ENCODE results near the gene VEGFA.

The VEGFA gene

GRCh38 chr6:43799551-43800297, 29.7 kb downstream of the VEGFA start:
- no peak for TF ChIP-seq ZFX (IDR thresholded peaks at IDR 0.05)
- no peak for TF ChIP-seq CTCF (conservative IDR thresholded peaks at IDR 0.05)
- peak overlapping the region; percentile 76 for H3K27ac ChIP-seq

DNA sequence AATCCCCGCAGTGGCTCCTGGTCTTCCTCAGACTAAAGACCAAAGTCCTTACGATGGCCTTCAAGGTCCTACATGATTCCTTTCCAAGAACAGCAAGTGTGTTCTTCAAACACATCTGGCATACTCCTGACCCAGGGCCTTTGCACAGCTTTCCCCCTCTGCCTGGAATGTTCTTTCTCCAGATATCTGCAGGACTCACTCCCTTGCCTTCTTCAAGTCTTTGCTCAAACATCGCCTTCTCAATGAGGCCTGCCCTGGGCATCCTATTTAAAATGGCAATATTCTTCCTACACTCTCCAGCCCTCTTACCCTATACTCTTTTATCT, 30.2 kb downstream of the VEGFA start:
- TF ChIP-seq ZFX (IDR thresholded peaks at IDR 0.05) (no peak), CTCF (conservative IDR thresholded peaks at IDR 0.05) (no peak)
- H3K27ac ChIP-seq, result peak overlapping the region; percentile 76; the same call in 1 of the 2 replicates

DNA sequence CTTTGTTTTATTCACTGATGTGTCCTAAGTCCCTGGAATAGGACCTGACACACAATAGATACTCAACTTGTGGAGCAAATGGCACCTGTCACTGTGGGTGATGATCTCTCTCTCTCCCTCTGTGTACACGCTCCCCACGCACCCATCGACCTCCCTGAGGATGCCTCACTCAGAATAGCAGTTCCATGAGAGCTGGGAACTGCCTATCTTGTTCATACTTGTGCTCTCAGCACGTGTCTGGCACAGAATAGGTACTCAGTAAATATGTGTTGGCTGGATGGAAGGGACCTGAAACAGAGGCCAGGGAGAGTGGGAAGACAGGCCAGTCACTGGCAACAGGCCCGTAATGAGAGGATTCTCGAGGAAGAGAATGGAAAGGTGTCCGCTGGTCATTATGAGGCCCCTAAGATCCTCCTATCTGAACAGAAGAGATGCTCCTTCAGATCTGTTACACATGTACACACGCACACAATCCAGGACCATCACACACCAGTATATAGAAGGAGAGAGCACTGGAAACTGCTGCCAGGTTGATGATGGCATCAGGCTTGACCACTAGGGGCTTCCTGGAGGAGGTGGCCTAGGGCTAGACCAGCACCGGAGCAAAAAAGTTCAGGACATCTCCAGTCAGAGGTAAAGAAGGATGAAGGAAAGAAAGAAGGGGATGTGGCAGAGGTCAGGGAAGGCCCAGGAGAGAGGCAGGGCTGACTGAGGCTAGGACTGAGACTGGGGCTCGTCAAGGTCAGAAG, 30.9 kb downstream of the VEGFA start:
- no peak for TF ChIP-seq CTCF (conservative IDR thresholded peaks at IDR 0.05)
- no peak for TF ChIP-seq ZFX (IDR thresholded peaks at IDR 0.05)

DNA sequence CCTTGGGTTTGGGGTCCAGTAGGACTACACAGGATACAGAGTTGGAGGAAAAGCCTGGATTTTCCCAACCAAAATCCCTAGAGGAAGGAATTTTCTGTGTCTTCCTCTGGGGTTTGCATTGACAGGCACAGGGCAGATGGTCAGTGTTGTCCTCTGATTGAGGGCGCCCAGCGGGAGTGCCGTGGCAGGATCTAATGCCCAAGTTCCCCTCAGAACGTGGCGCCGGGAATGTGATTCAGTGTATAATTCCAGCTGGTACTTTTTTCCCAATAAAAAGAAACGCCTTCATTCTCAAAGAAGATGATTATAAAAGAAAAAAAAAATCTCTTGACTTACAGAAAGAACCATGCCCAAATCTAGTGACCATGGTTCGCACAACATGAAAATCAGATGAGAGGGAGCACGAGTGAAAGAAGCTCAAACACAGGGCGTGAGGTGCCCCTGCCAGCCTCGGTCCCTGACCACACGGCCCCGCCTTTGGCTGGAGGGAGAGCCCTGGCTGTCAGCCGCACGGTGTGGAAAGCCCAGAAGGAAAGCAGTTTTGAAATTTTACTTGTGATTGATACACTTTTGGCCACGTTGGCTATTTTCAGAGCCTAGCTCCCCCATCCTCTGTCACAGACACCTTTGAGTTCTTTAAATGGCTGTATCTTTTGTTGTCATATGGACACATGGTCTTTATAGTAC, 31.6 kb downstream of the VEGFA start:
- TF ChIP-seq CTCF (conservative IDR thresholded peaks at IDR 0.05), result no peak
- TF ChIP-seq ZFX (IDR thresholded peaks at IDR 0.05), result no peak
- no peak overlapping the region; the same call in 1 of the 2 replicates for H3K27ac ChIP-seq

More for the DNA sequence above, 30.9 kb downstream of the VEGFA start:
- no peak overlapping the region; the same call in none of the 2 replicates for H3K27ac ChIP-seq

GRCh38 chr6:43803055-43803782, 33.2 kb downstream of the VEGFA start:
- no peak overlapping the region for H3K27ac ChIP-seq
- TF ChIP-seq CTCF (conservative IDR thresholded peaks at IDR 0.05), result no peak
- TF ChIP-seq ZFX (IDR thresholded peaks at IDR 0.05), result no peak

DNA sequence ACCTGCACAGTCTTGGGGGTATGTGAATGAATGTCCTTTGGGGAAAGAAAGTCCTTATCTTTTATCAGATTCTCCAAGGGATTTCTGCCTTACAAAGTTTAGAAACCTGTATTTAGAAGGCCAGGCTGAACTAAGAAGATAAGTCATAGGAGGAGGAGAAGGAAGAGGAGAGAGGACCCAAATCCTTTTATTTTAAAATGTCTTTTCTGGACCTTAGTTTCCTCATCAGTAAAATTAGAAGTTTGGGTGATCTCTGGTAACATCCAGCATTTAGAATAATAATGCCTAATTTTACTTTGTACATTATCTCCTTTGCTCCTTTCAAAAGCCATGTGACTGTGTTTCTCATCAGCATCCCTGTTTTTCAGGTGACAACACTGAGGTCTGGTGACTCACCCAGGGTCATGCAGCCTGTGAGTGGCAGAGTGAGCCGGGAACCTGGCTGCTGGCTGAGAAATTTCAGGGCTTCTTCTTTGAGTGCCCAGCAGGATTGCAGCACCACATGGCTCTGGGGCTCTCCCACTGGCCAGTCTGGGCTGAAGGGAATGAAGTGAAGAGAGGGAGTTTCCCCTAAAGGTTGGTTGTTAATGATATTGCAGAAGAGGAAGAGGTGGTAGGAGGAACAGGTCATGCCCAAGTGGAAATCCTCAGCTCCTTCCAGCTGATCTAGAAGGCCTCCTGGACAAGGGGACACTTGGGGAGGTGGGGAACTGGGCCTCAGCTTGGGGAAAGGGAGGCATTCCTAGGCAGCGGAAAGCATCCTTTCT, 34.0 kb downstream of the VEGFA start:
- peak overlapping the region; percentile 27; the same call in 1 of the 2 replicates for H3K27ac ChIP-seq

More for the DNA sequence above, 34.0 kb downstream of the VEGFA start:
- TF ChIP-seq ZFX (IDR thresholded peaks at IDR 0.05) (no peak), CTCF (conservative IDR thresholded peaks at IDR 0.05) (no peak)
